Transverse colon (tissue), 4 donors: Measurements from ENCODE around the gene CYP4A22. TPM values are rescaled to one million over a fixed set of nuclear protein-coding genes. Genes with fewer than 3 reads are reported as not detected.

ENCODE experiments used
- DNase-seq: peaks from one replicate; pipeline ENCODE4 v3.0.0-alpha.2; 2019
- H3K27ac ChIP-seq, 4 donors: fragments of 200-600 bp; sonication (generic); 2 replicates each; pipeline ENCODE4 v1.5.1; 2016 to 2018; ENCODE audit warnings: inconsistent platforms in 4 of 4
- H3K27me3 ChIP-seq: fragments of 200-600 bp; sonication (generic); 2 replicates; pipeline ENCODE4 v1.5.1; 2017; ENCODE audit warnings: inconsistent platforms
- H3K36me3 ChIP-seq, 4 donors: fragments of 200-600 bp; sonication (generic); 2 replicates each; pipeline ENCODE4 v1.5.1; 2017 to 2019; ENCODE audit warnings: inconsistent platforms in 4 of 4
- H3K4me1 ChIP-seq, 4 donors: fragments of 200-600 bp; sonication (generic); 2 replicates each; pipeline ENCODE4 v1.5.1; 2017 to 2020; ENCODE audit warnings: inconsistent platforms in 4 of 4
- H3K4me3 ChIP-seq, 4 donors: fragments of 200-600 bp; sonication (generic); 1 replicate in 1 of 4; 2 replicates in 3 of 4; pipeline versions ENCODE4 v1.5.1 to v1.6.1; 2017 to 2019; ENCODE audit warnings: inconsistent platforms in 4 of 4
- H3K9me3 ChIP-seq, 2 donors: fragments of 200-600 bp; sonication (generic); 2 replicates each; pipeline ENCODE4 v1.5.1; 2017 to 2019; ENCODE audit warnings: inconsistent platforms in 2 of 2
- CTCF ChIP-seq, 5 experiments: fragments of 200-600 bp in 3 of 5; fragments of 450-650 bp in 2 of 5; sonication (generic) in 3 of 5; IDR thresholded peaks; 1 replicate in 2 of 5; 2 replicates in 3 of 5; pipeline ENCODE4 v1.5.1; 2016 to 2017; ENCODE audit warnings: antibody characterized with exemption in 5 of 5, inconsistent platforms in 3 of 5, mild to moderate bottlenecking in 2 of 5, moderate library complexity in 1 of 5
- EP300 ChIP-seq: sonication (generic); formaldehyde crosslinking; IDR thresholded peaks from one replicate; pipeline ENCODE4 v1.6.1; 2017; ENCODE audit warnings: antibody characterized with exemption, low read depth
- POLR2A ChIP-seq: fragments of 450-650 bp; IDR thresholded peaks from one replicate; pipeline ENCODE4 v1.6.1; 2016; ENCODE audit warnings: antibody characterized with exemption, mild to moderate bottlenecking, moderate library complexity
- POLR2AphosphoS5 ChIP-seq, 3 donors: sonication (generic); formaldehyde crosslinking; IDR thresholded peaks; one replicate each; pipeline ENCODE4 v1.6.1; 2016; ENCODE audit warnings: antibody characterized with exemption in 3 of 3
- WGBS, 2 donors: methylation state at CpG; one replicate each; pipeline ENCODE4 v1.1.5; 2018; ENCODE audit warnings: low coverage in 1 of 2; 5-methylcytosine and 5-hydroxymethylcytosine counted together
- in situ Hi-C, 4 donors: fragments of 200-750 bp; cut with MboI; loops; one replicate each; pipeline versions ENCODE4 v1.15.0 to v1.15.1; 2017; ENCODE audit warnings: low sequenced_read_pairs in 3 of 4, low pct_ligation_motif_present in 1 of 4, low pct_unique_long_range_greater_than_20kb in 1 of 4
- intact Hi-C: fragments of 100-400 bp; cut with DNase I; formaldehyde crosslinking; loops from one replicate; pipeline ENCODE4 v1.15.1; 2023; ENCODE audit warnings: low total_unique reads
- total RNA-seq, 4 donors: library from RNA; depleted of rRNA; stranded (reverse); fragments of >200 nt; gene quantifications; one replicate each; pipeline ENCODE4 v1.1.0, GENCODE V29; 2016

CYP4A22 gene
- total RNA-seq, 4 donors from 2014 or later: not detected

- WGBS, 2 donors: 60 to 94% methylated on average over 1 to 13 of the region's 13 CpGs
- peaks cover 7 to 27% (median 25%) of the 10 kb centered on the region in 4 donors for H3K4me1 ChIP-seq
- H3K27me3 ChIP-seq: peaks cover under 1% of the 10 kb centered on the region
- no peak for DNase-seq
- H3K36me3 ChIP-seq: no peaks in the 10 kb centered on the region
- no peak overlapping the region for H3K4me3 ChIP-seq
- H3K27ac ChIP-seq: no peak overlapping the region
- TF ChIP-seq POLR2AphosphoS5 (IDR thresholded peaks at IDR 0.05) (no peak), POLR2A (no peak), EP300 (no peak), CTCF (IDR thresholded peaks at IDR 0.05) (no peak)
- intact Hi-C loops: no loop called here
- in situ Hi-C loops: loop anchor here (25.0 kb wide), 2 partner anchors 226 to 526 kb away; partner anchors contain the start of gene FOXE3 (in 2 of the 4)
- H3K9me3 ChIP-seq: no peaks in the 10 kb centered on the region
Measured at GRCh38 chr1:47186267-47187185, 49.3 kb downstream of the CYP4A22 start.

- TF ChIP-seq CTCF (IDR thresholded peaks at IDR 0.05): no peak
- no peak for TF ChIP-seq POLR2AphosphoS5 (IDR thresholded peaks at IDR 0.05)
- intact Hi-C loops: no loop called here
- DNase-seq: no peak
- in situ Hi-C loops: loop anchor here (25.0 kb wide), 2 partner anchors 225 to 525 kb away; partner anchors contain the start of gene FOXE3 (in 2 of the 4)
- Histone ChIP-seq H3K9me3 (no peaks in the 10 kb centered on the region), H3K27me3 (no peaks in the 10 kb centered on the region), H3K27ac (no peak overlapping the region), H3K4me1 (peaks cover 7 to 36% (median 33%) of the 10 kb centered on the region in 4 donors), H3K36me3 (no peaks in the 10 kb centered on the region), H3K4me3 (no peak overlapping the region)
- 74 to 77% methylated on average over 3 to 12 of the region's 12 CpGs for WGBS, 2 donors
Measured at GRCh38 chr1:47187231-47187925, 50.1 kb downstream of the CYP4A22 start.

GRCh38 chr1:47187926-47188250, 50.6 kb downstream of the CYP4A22 start:
- Histone ChIP-seq H3K27ac (no peak overlapping the region), H3K36me3 (no peaks in the 10 kb centered on the region), H3K9me3 (no peaks in the 10 kb centered on the region), H3K4me1 (peaks cover 7 to 41% (median 38%) of the 10 kb centered on the region in 4 donors), H3K4me3 (no peak overlapping the region), H3K27me3 (no peaks in the 10 kb centered on the region)
- in situ Hi-C loops (loop anchor here (25.0 kb wide), 2 partner anchors 224 to 524 kb away; partner anchors contain the start of gene FOXE3 (in 2 of the 4)), intact Hi-C loops (no loop called here)
- TF ChIP-seq POLR2AphosphoS5 (IDR thresholded peaks at IDR 0.05) (no peak), EP300 (no peak), CTCF (IDR thresholded peaks at IDR 0.05) (no peak), POLR2A (no peak)
- no peak for DNase-seq
- WGBS, 2 donors: 86% methylated on average over 2 of the region's 2 CpGs; no CpG with 5 or more reads in 1 of the 2 donors
